GM21447 (cell line): ENCODE measurements around the gene LRRC14B.
"Not testable (repeated sequence)": the region's sequence is repeated elsewhere in the genome, so short reads cannot be mapped to it uniquely, and the experiment has no call there.

Experiments
- ATAC-seq: cut with Tn5 transposase; IDR thresholded peaks from one replicate; pipeline ENCODE4 v1.9.1; 2021; ENCODE audit not compliant: unreplicated experiment

Gene LRRC14B

DNA sequence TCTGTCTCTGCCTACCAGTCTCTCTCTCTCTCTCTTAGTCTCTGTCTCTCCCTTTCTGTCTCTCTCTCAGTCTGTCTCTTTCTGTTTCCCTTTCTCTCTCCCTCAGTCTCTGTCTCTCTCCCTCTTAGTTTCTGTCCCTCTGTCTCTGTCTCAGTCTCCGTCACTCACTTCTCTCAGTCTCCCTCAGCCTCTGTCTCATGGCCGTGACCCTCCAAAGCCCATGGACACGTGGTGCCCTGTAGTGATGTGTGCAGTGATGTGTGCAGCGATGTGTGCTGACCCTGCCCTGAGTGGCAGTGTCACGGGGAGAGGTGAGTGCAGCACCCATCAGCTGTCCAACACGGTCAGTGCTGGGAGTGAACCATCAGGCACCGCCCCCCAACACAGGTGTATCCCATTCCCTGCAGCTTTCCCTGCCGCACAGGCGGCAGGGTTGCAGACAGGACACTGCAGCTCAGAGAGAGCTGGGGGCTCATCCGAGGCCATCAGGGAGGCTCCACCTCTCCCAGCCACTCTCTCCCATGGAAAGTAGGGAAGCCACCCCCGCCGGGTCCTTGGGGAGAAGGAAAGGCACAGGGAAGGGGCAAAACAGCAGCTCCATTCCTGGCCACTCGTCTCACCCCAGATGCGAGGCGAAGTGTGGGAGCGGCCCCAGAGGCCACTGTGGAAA, 794 bp upstream of the LRRC14B start:
- ATAC-seq, result peak; percentile 54

DNA sequence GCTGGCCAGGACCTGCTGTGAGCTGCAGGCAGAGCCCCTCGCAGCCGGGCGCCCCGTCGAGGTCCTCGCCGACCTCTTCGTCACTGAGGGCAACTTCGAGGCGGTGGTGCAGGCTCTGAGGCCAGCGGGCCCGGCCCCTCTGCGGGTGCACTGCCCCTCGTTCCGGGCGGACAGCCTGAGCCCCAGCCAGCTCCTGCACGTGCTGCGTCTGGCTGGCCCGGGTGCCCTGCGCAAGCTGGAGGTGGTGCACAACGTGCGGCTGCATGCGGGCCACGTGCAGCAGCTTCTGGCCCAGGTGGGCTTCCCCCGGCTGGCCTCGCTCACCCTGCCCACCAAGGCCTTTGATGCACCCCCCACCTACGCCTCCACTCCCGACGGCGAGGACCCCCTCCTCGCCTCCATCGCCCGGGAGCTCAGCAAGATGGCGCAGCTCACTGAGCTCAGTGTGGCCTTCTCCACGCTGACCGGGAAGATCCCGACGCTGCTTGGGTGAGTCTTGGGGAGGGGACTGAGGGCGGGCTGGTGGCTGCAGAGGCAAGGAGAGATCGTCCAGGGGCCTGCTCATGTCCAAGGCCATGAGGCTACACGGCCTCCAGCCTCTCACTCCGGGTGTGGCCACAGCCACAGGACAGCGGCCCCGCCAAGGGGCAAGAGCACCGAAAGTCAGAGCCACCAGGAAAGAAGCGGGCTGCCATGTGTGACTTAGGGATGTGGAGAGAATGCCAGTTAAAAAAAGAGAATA, 825 bp downstream of the LRRC14B start:
- ATAC-seq, result no peak

DNA sequence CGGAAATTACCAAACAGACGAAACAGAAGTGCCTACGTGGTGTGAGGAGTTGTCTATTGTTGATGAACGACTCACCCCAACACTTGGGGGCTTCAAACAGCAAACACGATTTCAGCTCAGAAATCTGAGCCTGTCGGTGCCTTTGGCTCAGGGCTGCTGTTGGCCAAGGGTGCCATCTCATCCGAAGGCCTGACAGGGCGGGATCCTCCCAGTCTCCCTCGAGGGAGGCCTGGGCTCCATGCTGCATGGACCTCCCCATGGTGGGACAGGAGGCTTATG, 1.3 kb downstream of the LRRC14B start:
- ATAC-seq, result no peak

DNA sequence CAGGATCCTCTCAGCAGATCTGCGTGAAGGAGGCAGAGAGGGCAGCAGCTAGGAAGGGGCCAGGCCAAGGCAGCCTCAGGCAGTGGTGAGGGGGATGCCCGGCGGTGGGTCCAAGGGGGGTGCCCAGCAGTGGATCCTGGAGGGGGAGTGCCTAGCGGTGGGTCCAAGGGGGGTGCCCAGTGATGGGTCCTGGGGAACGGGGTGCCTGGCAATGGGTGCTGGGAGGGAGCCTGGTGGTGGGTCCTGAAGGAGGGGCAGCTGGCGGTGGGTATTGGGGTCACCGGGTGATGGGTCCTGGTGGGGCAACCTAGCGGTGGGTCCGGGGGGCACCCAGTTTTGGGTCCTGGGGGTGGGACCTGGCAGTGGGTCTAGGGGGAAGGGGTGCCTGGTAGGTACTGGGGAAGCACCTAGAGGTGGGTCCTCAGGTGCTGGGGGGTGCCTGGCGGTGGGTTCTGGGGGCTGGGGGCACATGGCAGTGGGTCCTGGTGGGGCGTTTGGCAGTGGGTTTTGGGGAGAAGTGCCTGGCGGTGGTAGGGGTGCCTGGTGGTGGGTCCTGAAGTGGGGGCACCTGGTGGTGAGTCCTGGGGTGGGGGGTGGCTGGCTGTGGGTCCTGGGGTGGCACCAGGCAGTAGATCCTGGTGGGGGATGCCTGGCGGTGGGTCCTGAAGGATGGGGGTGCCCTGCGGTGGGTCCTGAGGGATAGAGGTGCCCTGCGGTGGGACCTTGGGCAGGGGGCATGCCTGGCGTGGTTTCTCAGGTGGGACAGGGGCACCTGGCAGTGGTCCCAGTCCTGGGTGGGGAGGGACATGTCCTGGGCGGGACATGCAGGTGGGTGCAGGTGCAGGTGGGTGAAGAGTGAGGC, 1.9 kb downstream of the LRRC14B start:
- ATAC-seq, result no peak

DNA sequence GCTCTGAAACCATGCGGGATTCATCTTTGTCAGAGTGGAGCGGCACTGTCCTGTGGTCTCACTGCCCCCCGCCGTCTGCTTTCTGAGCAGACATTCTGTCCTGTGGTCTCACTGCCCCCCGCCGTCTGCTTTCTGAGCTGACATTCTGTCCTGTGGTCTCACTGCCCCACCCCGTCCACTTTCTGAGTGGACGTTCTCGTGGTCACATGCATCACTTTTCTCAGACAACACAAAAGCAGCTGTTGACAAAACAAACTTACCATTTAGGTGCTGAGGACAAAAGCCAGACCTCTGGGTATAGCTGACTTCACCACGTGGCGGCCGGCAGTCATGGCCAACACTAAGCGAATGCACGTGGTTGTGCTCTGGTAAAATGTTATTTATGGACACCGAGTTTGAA, 2.8 kb downstream of the LRRC14B start:
- no peak for ATAC-seq

DNA sequence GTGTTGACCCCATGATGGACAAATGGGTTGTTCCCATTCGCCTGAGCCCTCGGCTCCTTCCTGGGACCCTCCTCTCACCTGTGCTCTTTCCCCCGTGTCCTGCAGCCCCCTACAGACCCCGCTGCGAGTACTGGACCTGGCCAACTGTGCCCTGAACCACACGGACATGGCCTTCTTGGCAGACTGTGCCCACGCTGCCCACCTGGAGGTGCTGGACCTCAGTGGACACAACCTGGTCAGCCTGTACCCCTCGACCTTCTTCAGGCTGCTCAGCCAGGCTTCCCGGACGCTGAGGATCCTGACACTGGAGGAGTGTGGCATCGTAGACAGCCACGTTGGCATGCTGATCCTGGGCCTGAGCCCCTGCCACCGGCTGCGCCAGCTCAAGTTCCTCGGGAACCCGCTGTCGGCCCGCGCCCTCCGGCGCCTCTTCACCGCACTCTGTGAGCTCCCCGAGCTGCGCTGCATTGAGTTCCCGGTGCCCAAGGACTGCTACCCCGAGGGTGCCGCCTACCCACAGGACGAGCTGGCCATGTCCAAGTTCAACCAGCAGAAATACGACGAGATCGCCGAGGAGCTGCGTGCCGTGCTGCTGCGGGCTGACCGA, 3.4 kb downstream of the LRRC14B start:
- no peak for ATAC-seq

DNA sequence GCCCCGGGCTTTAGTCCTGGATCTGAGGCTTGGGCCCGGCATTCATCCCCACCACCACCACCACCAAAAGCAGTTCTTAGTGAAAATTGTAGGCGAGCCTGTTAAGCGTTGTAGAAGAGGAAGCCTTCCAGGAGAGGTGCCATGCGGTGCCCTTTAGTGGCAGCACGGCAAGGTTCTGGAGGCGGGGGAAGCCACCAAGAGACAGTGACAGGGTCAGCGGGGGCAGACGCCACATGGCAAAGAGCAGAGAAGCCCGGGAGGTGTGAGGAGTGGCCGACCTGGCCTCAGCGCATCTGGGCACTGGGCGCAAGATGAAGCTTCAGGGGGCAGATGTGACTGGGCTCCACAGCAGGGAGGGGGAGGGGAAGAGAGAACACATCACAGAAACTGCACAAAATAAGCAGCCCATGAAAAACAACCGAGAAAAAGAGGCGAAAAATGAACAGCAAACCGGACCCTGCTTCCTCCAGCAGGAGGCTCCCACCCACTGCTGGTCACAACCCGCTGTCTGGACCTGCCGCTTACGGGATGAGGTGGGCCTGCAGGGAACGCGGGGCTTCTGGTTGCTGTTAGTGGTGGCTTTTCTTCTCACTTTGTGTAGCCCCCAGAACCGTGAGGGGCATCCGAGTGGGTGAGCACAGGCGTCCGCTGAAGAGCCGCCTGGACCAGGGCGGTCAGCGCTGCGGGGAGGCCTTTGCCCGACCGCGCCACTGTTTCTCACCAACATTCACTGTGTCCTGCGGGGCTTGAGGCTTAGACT, 4.3 kb downstream of the LRRC14B start:
- no peak for ATAC-seq

DNA sequence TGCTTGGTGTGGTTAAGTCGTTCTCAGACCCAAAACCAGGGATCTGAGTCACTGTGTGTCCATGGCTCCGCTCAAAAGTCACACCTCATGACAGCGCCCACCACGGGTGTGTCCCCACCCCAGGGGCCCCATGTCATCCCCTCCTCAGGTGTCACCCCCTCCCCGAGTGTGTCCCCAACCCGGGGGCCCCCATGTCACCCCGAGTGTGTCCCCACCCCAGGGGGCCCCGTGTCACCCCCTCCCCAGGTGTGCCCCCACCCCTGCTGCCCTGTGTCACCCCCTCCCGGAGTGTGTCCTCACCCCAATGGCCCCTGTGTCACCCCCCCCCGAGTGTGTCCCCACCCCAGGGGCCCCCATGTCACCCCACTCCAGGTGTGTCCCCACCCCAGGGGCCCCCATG, 5.1 kb downstream of the LRRC14B start:
- ATAC-seq, result no peak

DNA sequence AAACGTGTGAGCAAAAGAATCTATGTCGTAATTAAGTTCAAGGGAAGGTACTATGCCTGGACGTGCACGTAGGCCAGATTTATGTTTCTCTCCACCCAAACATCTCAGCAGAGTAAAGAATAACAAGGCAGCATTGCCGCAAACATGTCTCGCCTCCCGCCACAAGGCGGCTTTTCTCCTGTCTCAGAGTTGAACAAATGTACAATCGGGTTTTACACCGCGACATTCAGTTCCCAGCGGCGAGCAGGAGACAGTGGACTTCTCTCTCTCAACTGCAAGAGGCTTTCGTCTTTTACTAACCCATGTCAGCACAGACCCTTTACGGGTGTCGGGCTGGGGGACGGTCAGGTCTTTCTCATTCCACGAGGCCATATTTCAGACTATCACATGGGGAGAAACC, 5.7 kb downstream of the LRRC14B start:
- ATAC-seq, result not testable (repeated sequence)

DNA sequence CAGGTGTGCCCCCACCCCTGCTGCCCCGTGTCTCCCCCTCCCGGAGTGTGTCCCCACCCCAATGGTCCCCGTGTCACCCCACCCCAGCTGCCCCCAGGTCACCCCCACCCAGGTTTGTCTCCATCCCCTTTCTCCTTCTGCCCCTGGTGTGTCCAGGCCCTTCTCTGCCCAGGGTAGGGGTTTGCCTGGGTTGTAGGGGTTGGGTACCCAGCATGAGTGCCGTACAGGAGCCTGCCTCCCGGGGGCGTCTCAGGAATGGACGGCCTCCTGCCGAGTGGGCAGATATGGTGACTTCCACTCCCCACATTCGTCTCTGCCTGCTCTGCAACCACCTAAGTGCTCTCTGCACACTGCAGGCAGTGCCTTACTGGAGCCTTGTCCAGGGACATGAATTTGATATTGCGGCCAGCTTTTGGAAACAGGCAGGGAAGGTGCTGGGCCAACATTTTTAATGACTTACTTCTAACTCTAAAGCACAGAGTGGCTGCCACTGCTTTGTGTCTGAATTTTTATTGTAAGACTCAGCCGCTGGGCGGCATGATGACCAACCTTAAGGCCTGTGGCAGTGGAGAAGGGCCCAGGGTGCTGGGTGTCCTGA, 6.7 kb downstream of the LRRC14B start:
- no peak for ATAC-seq

DNA sequence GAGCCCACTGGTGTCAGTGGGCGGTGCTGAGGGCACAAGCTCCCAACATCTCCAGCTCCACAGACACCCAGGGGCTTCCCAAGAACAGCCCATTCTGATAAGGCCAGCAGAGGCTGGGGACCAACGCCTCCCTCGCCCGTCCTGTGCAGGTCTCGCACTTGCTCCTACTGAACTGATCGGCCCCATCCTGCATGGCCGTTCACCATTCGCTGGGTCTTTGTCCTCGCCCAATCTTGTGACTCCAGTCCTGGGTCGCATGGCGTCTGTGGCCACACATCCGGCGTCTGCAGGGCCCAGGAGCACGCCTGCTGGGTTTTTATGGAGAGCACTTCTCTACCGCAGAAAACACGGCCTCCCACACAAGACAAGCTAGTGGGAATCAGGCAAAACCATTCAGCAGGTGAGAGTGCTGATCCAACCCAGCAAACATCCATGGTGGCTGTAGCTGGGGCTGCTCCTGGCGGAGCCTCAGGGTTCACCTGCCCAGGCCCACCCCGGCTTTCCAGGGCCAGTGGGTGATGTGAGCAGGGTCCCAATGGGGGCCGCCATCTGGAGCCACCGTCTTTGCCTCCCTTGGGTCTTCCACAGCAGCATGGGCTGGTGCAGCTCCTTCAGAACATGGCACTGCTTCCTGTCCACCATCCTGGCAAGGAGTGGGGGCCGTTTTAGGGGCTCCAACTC, 7.4 kb downstream of the LRRC14B start:
- no peak for ATAC-seq

DNA sequence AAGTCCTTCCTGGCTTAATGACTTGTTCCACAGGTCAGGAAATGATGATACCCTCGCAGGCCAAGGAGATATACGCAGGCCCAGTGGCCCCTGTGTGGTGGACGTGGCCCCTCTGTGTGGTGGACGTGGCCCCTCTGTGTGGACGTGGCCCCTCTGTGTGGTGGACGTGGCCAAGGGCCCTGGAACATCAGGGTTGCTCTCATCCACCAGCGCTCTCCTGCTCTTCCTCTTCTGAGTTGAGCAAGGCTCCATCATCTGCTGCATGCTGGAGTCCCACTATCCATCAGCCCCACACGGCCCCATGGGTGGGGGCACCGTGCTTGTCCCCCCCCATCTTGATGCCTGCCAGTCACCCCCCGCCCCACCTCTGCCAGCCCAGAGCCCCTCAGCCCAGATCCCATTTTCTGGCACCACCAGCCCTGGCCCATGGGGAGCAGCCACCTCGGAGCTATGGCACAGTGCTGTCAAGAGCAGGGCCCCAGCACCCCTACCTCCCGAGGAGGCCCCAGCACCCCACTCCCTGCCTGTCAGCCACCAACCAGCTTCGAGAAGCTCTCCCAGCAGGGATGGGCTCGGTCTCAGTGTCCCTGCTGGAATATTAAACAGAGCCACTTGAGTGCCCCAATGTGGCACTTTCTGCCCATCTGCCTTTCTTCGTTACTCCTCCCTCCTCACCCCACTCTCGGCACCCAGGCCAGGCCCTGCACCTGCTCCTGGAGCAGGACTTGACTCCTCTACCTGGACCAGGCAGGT, 8.1 kb downstream of the LRRC14B start:
- ATAC-seq, result no peak

DNA sequence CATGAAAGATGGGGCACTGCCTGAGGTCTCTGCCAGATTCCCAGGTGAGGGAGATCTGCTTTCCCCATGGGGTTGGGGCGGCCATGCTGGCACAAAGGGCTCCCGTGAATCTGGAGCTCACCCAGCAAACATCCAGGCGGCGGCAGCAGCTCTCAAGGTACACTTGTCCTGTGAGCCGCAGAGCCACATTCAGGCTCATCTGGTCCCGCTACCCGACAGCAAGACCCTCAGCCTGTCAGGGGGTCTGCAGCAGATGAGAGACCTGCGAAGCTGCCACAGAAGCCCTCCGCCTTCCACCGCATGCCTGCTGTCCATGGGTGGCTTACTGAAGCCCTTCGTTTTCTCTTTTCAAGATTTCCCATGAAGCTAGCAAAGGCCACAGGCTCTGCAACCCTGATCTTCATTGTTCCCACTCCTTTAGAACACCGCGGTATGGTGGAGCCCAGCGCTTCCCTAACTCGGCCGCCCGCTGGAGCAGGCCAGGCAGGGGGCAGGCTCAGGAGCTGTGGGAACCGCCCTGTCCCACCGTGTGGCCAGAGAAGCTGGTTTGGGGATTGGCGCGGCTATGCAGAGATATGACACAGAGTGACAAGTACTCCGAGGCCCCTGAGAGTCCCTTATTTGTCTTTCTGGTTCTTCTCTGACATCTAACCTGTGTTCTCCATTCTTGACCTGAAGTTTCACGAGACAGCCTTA, 8.8 kb downstream of the LRRC14B start:
- no peak for ATAC-seq

DNA sequence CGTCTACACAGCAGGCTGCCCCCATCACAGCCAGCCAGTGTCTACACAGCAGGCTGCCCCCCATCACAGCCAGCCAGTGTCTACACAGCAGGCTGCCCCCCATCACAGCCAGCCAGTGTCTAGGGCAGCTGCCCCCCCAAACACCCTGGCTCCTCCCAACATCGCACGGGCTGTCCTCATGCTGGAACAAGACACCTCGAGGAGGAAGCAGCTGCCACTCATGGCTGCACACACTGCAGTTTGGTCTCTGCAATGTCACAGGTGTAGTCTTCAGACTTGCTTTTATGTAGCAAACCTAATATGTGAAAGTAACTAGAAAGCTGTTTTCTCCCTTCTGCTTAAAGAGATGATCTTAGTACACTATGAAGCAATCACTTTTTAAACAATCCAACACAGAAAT, 9.7 kb downstream of the LRRC14B start:
- ATAC-seq, result no peak

DNA sequence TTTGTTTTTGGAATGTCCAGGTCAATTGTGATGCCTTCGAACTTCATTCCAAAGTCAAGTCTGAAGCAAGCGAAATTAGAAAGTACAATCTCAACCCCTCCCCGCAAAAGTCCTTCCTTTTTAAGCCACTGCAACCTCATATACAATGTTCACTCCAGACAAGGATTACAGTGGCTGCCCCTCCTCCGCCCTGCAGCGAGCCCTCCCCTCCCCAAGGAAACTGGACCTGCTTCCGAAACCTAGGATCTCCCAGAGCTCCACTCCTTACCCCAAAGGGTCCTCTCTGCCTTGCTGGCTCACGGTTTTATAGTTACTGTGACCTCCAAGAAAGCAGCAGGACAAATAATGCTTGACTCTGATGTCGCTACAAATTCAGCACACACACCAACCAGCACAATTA, 10.4 kb downstream of the LRRC14B start:
- no peak for ATAC-seq

DNA sequence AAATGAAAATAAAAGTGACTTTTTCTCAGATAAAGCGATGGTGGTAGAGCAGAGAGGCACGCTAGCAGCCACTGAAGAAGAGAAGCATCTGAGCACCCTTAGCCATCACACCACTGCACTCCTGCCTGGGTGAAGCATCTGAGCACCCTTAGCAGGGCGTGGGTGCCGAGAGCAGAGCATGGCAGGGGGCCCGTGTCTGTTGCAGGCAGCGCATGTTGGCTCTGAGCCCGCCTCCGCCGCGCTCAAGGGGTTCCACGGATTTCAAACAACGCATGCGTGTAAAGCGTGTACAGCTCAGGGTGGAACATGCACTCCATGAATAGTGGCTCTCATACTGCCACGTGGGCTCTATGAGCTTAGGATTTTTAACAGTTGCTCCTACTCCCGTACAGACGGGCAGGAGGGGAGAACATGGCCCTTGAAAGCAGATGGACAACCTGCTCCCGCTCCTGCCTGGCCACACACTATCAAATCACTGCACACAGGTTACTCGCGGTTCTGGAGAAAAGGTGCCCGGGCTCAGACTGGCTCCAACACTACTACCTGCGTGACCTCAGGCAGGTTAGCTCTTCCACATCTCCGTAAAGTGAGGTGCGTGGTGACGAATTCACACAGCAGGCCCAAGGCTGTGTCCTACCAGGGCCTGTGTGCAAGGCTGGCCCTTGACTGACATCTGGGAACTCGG, 12.1 kb downstream of the LRRC14B start:
- ATAC-seq, result no peak

DNA sequence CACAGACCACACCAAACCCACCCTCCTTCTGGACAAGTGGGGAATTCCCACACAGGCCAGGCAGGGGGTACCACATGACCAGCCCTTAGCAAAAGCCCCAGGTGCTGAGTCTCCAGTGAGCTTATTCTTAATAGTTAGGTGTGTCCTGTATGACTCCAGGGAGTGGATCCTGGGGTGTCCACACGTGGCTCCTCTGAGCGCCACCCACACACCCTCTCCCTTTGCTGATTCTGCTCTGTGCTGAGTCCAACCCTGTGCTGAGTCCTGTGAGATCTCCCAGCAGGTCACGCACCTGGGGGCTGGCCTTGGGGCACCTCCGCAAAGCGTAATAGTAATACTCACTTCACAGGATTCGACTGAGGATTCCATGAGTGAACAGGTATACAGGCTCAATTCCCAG, 12.7 kb downstream of the LRRC14B start:
- no peak for ATAC-seq

DNA sequence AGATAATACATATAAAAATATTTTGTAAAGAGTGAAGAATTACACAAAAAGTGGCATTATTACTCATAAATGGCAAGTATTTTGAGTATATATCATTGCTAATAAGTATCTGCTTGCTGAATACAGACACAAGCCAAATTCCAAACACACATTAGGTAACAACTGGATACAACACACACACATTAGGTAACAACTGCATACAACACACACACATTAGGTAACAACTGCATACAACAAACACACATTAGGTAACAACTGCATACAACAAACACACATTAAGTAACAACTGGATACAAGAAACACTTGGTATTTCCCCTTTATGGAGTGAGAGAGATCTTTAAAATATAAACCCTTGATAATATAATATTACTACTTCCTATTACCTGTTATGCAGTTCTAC, 13.2 kb downstream of the LRRC14B start:
- ATAC-seq, result no peak
